ENCODE measurements around the gene TEX26. TPM values are rescaled to one million over a fixed set of nuclear protein-coding genes. Genes with fewer than 3 reads are reported as not detected.

The TEX26 gene
- total RNA-seq, 2 experiments from 2014 or later, result not detected

- H3K27me3 Mint-ChIP-seq (ENCODE audit: low read depth), result peaks cover 68% of the 10 kb centered on the region
- no peak within 1 kb of the TSS for H3K27ac Mint-ChIP-seq
- no peak within 1 kb of the TSS for H3K4me3 Mint-ChIP-seq
- no peaks in the 10 kb centered on the region for H3K9me3 Mint-ChIP-seq (ENCODE audit: insufficient read depth)
- no peak for ATAC-seq
- POLR2A ChIA-PET, result no interaction called here
- peaks cover 15% of the 10 kb centered on the region for H3K4me1 Mint-ChIP-seq (ENCODE audit: low read depth)
- CTCF ChIA-PET, result no interaction called here
- DNase-seq, result no peak
- peaks cover 2% of the 10 kb centered on the region for H3K36me3 Mint-ChIP-seq (ENCODE audit: low read depth)
Observed at GRCh38 chr13:30905932-30906383, 26.5 kb upstream of the TEX26 start, which contains the start of gene MEDAG. TSS of gene MEDAG (plus strand) at chr13:30906271. CDS start at chr13:30906516, 245 bp downstream.

GRCh38 chr13:30906411-30907051, 25.9 kb upstream of the TEX26 start:
- Mint-ChIP-seq H3K36me3 (ENCODE audit: low read depth) (peaks cover 2% of the 10 kb centered on the region), H3K27ac (no peak overlapping the region), H3K4me1 (ENCODE audit: low read depth) (peaks cover 15% of the 10 kb centered on the region), H3K4me3 (no peak overlapping the region), H3K27me3 (ENCODE audit: low read depth) (peaks cover 68% of the 10 kb centered on the region), H3K9me3 (ENCODE audit: insufficient read depth) (no peaks in the 10 kb centered on the region)
- ChIA-PET POLR2A (no interaction called here), CTCF (no interaction called here)
- DNase-seq, result no peak
- no peak for ATAC-seq

- Mint-ChIP-seq H3K36me3 (ENCODE audit: low read depth) (peaks cover 2% of the 10 kb centered on the region), H3K4me1 (ENCODE audit: low read depth) (peaks cover 15% of the 10 kb centered on the region), H3K9me3 (ENCODE audit: insufficient read depth) (no peaks in the 10 kb centered on the region), H3K27ac (no peak overlapping the region), H3K4me3 (no peak overlapping the region), H3K27me3 (ENCODE audit: low read depth) (peaks cover 71% of the 10 kb centered on the region)
- no peak for ATAC-seq
- CTCF ChIA-PET, result no interaction called here
- DNase-seq, result no peak
- POLR2A ChIA-PET, result no interaction called here
Observed at GRCh38 chr13:30907121-30907861, 25.2 kb upstream of the TEX26 start.

GRCh38 chr13:30908416-30908980, 24.0 kb upstream of the TEX26 start:
- ChIA-PET POLR2A (no interaction called here), CTCF (interaction anchor here (1.3 kb wide), 1 partner anchor 137 kb away, joined by 3 read pairs; no protein-coding TSS in a partner anchor)
- peaks cover 2% of the 10 kb centered on the region for H3K36me3 Mint-ChIP-seq (ENCODE audit: low read depth)
- H3K9me3 Mint-ChIP-seq (ENCODE audit: insufficient read depth), result no peaks in the 10 kb centered on the region
- no peak for DNase-seq
- H3K4me3 Mint-ChIP-seq, result no peak overlapping the region
- no peak for ATAC-seq
- peaks cover 15% of the 10 kb centered on the region for H3K4me1 Mint-ChIP-seq (ENCODE audit: low read depth)
- H3K27me3 Mint-ChIP-seq (ENCODE audit: low read depth), result peaks cover 68% of the 10 kb centered on the region
- no peak overlapping the region for H3K27ac Mint-ChIP-seq

GRCh38 chr13:30910676-30911075, 21.8 kb upstream of the TEX26 start:
- Mint-ChIP-seq H3K27ac (no peak overlapping the region), H3K4me1 (ENCODE audit: low read depth) (peaks cover 13% of the 10 kb centered on the region), H3K36me3 (ENCODE audit: low read depth) (no peaks in the 10 kb centered on the region), H3K27me3 (ENCODE audit: low read depth) (peaks cover 56% of the 10 kb centered on the region), H3K9me3 (ENCODE audit: insufficient read depth) (no peaks in the 10 kb centered on the region), H3K4me3 (no peak overlapping the region)
- ATAC-seq (no peak), DNase-seq (no peak)
- CTCF ChIA-PET, result interaction anchor here (0.8 to 1.3 kb wide), 2 partner anchors 18 to 45 kb away, joined by 3 to 4 read pairs; no protein-coding TSS in a partner anchor
- POLR2A ChIA-PET, result interaction anchor here (0.6 kb wide), 1 partner anchor 55 kb away, joined by 3 read pairs; no protein-coding TSS in a partner anchor

GRCh38 chr13:30915691-30916541, 16.5 kb upstream of the TEX26 start:
- H3K27me3 Mint-ChIP-seq (ENCODE audit: low read depth), result peaks cover 36% of the 10 kb centered on the region
- H3K36me3 Mint-ChIP-seq (ENCODE audit: low read depth), result no peaks in the 10 kb centered on the region
- no peaks in the 10 kb centered on the region for H3K4me1 Mint-ChIP-seq (ENCODE audit: low read depth)
- CTCF ChIA-PET, result no interaction called here
- no peaks in the 10 kb centered on the region for H3K9me3 Mint-ChIP-seq (ENCODE audit: insufficient read depth)
- POLR2A ChIA-PET, result no interaction called here
- no peak overlapping the region for H3K4me3 Mint-ChIP-seq
- no peak for ATAC-seq
- DNase-seq, result no peak
- no peak overlapping the region for H3K27ac Mint-ChIP-seq

GRCh38 chr13:30916991-30917390, 15.5 kb upstream of the TEX26 start:
- no peak for DNase-seq
- no peak overlapping the region for H3K27ac Mint-ChIP-seq
- no peaks in the 10 kb centered on the region for H3K9me3 Mint-ChIP-seq (ENCODE audit: insufficient read depth)
- H3K27me3 Mint-ChIP-seq (ENCODE audit: low read depth), result peaks cover 34% of the 10 kb centered on the region
- H3K4me3 Mint-ChIP-seq, result no peak overlapping the region
- ATAC-seq, result no peak
- H3K4me1 Mint-ChIP-seq (ENCODE audit: low read depth), result no peaks in the 10 kb centered on the region
- CTCF ChIA-PET, result no interaction called here
- no peaks in the 10 kb centered on the region for H3K36me3 Mint-ChIP-seq (ENCODE audit: low read depth)
- POLR2A ChIA-PET, result no interaction called here

GRCh38 chr13:30918662-30919405, 13.6 kb upstream of the TEX26 start:
- peaks cover 33% of the 10 kb centered on the region for H3K27me3 Mint-ChIP-seq (ENCODE audit: low read depth)

GRCh38 chr13:30920162-30920909, 12.1 kb upstream of the TEX26 start:
- peaks cover under 1% of the 10 kb centered on the region for H3K4me1 Mint-ChIP-seq (ENCODE audit: low read depth)
- no peaks in the 10 kb centered on the region for H3K36me3 Mint-ChIP-seq (ENCODE audit: low read depth)
- ChIA-PET POLR2A (no interaction called here), CTCF (no interaction called here)
- ATAC-seq (no peak), DNase-seq (no peak)
- no peak overlapping the region for H3K4me3 Mint-ChIP-seq
- no peak overlapping the region for H3K27ac Mint-ChIP-seq
- H3K27me3 Mint-ChIP-seq (ENCODE audit: low read depth), result peaks cover 23% of the 10 kb centered on the region
- H3K9me3 Mint-ChIP-seq (ENCODE audit: insufficient read depth), result no peaks in the 10 kb centered on the region

More at GRCh38 chr13:30918662-30919405, 13.6 kb upstream of the TEX26 start:
- ATAC-seq, result no peak
- POLR2A ChIA-PET, result no interaction called here
- Mint-ChIP-seq H3K4me3 (no peak overlapping the region), H3K4me1 (ENCODE audit: low read depth) (no peaks in the 10 kb centered on the region), H3K36me3 (ENCODE audit: low read depth) (no peaks in the 10 kb centered on the region), H3K9me3 (ENCODE audit: insufficient read depth) (no peaks in the 10 kb centered on the region), H3K27ac (no peak overlapping the region)
- CTCF ChIA-PET, result no interaction called here
- DNase-seq, result no peak

GRCh38 chr13:30923418-30923817, 9.0 kb upstream of the TEX26 start:
- ChIA-PET POLR2A (no interaction called here), CTCF (no interaction called here)
- H3K27me3 Mint-ChIP-seq (ENCODE audit: low read depth), result peaks cover 20% of the 10 kb centered on the region
- no peaks in the 10 kb centered on the region for H3K36me3 Mint-ChIP-seq (ENCODE audit: low read depth)
- no peaks in the 10 kb centered on the region for H3K9me3 Mint-ChIP-seq (ENCODE audit: insufficient read depth)
- H3K27ac Mint-ChIP-seq, result no peak overlapping the region
- H3K4me1 Mint-ChIP-seq (ENCODE audit: low read depth), result peaks cover 6% of the 10 kb centered on the region
- ATAC-seq, result no peak
- H3K4me3 Mint-ChIP-seq, result no peak overlapping the region
- DNase-seq, result no peak

GRCh38 chr13:30924721-30925120, 7.7 kb upstream of the TEX26 start:
- CTCF ChIA-PET, result interaction anchor here (0.6 kb wide), 1 partner anchor 309 kb away, joined by 4 read pairs; no protein-coding TSS in a partner anchor
- DNase-seq (no peak), ATAC-seq (no peak)
- Mint-ChIP-seq H3K27me3 (ENCODE audit: low read depth) (peaks cover 26% of the 10 kb centered on the region), H3K4me3 (no peak overlapping the region), H3K27ac (no peak overlapping the region), H3K9me3 (ENCODE audit: insufficient read depth) (no peaks in the 10 kb centered on the region), H3K4me1 (ENCODE audit: low read depth) (peaks cover 6% of the 10 kb centered on the region), H3K36me3 (ENCODE audit: low read depth) (no peaks in the 10 kb centered on the region)
- POLR2A ChIA-PET, result no interaction called here

Data from activated CD8-positive, alpha-beta T cell treated with anti-CD3 and anti-CD28 coated beads, Interleukin-2, amount 10 ng/mL, durations not matched to agents 7 days and 5 days (primary cell).